IPS-18c (cell line): ENCODE results near the gene LINC00237.

Source experiments
- H3K4me3 ChIP-seq: 2 replicates; pipeline ENCODE4 v1.7.0; 2013; ENCODE audit warnings: low read depth, mild to moderate bottlenecking, low read length, moderate library complexity; ENCODE audit not compliant: insufficient read depth
- H3K9me3 ChIP-seq: one replicate; pipeline ENCODE4 v1.6.1; 2013; ENCODE audit warnings: mild to moderate bottlenecking, low read length, moderate library complexity; ENCODE audit not compliant: control insufficient read depth, insufficient read depth

The LINC00237 gene

GRCh38 chr20:21077809-21078345, 28.3 kb downstream of the LINC00237 start:
- no peaks in the 10 kb centered on the region for H3K9me3 ChIP-seq

GRCh38 chr20:21076073-21076472, 30.1 kb downstream of the LINC00237 start:
- Histone ChIP-seq H3K4me3 (no peak overlapping the region), H3K9me3 (no peaks in the 10 kb centered on the region)

More at GRCh38 chr20:21077809-21078345, 28.3 kb downstream of the LINC00237 start:
- H3K4me3 ChIP-seq = no peak overlapping the region

- Histone ChIP-seq H3K9me3 (no peaks in the 10 kb centered on the region), H3K4me3 (no peak overlapping the region)
Measured at GRCh38 chr20:21075471-21075870, 30.7 kb downstream of the LINC00237 start.

- no peaks in the 10 kb centered on the region for H3K9me3 ChIP-seq
Measured at GRCh38 chr20:21074605-21075336, 31.4 kb downstream of the LINC00237 start.

GRCh38 chr20:21067255-21067654, 38.9 kb downstream of the LINC00237 start:
- H3K4me3 ChIP-seq = no peak overlapping the region
- no peaks in the 10 kb centered on the region for H3K9me3 ChIP-seq

More at GRCh38 chr20:21074605-21075336, 31.4 kb downstream of the LINC00237 start:
- H3K4me3 ChIP-seq = no peak overlapping the region

- Histone ChIP-seq H3K9me3 (no peaks in the 10 kb centered on the region), H3K4me3 (no peak overlapping the region)
Measured at GRCh38 chr20:21064924-21065323, 41.2 kb downstream of the LINC00237 start.

GRCh38 chr20:21063276-21063675, 42.9 kb downstream of the LINC00237 start:
- H3K9me3 ChIP-seq = no peaks in the 10 kb centered on the region
- no peak overlapping the region for H3K4me3 ChIP-seq

- no peaks in the 10 kb centered on the region for H3K9me3 ChIP-seq
- no peak overlapping the region for H3K4me3 ChIP-seq
Measured at GRCh38 chr20:21053002-21053762, 53.0 kb downstream of the LINC00237 start.

GRCh38 chr20:21052686-21053001, 53.5 kb downstream of the LINC00237 start:
- H3K9me3 ChIP-seq = no peaks in the 10 kb centered on the region
- H3K4me3 ChIP-seq = no peak overlapping the region

GRCh38 chr20:21052241-21052640, 53.9 kb downstream of the LINC00237 start:
- no peaks in the 10 kb centered on the region for H3K9me3 ChIP-seq
- H3K4me3 ChIP-seq = no peak overlapping the region

GRCh38 chr20:21050710-21051109, 55.4 kb downstream of the LINC00237 start:
- no peaks in the 10 kb centered on the region for H3K9me3 ChIP-seq
- H3K4me3 ChIP-seq = no peak overlapping the region

- no peaks in the 10 kb centered on the region for H3K9me3 ChIP-seq
- no peak overlapping the region for H3K4me3 ChIP-seq
Measured at GRCh38 chr20:21049305-21049828, 56.8 kb downstream of the LINC00237 start.

GRCh38 chr20:21048841-21049273, 57.3 kb downstream of the LINC00237 start:
- H3K4me3 ChIP-seq = no peak overlapping the region

GRCh38 chr20:21047981-21048380, 58.2 kb downstream of the LINC00237 start:
- Histone ChIP-seq H3K9me3 (no peaks in the 10 kb centered on the region), H3K4me3 (no peak overlapping the region)

More at GRCh38 chr20:21048841-21049273, 57.3 kb downstream of the LINC00237 start:
- H3K9me3 ChIP-seq = no peaks in the 10 kb centered on the region

GRCh38 chr20:21046413-21047070, 59.6 kb downstream of the LINC00237 start:
- H3K9me3 ChIP-seq = no peaks in the 10 kb centered on the region
- H3K4me3 ChIP-seq = no peak overlapping the region
